Stimulated activated CD8-positive, alpha-beta memory T cell treated with anti-CD3 and anti-CD28 coated beads, Interleukin-4, amount 100 ng/mL, for 24 hours (primary cell): ENCODE results near the gene MAP4K1.
"Not testable (repeated sequence)": the region's sequence is repeated elsewhere in the genome, so short reads cannot be mapped to it uniquely, and the experiment has no call there.

Experiments
- DNase-seq: peaks from one replicate; pipeline ENCODE4 v3.0.0-alpha.2; 2020; ENCODE audit warnings: low read depth

Gene MAP4K1

DNA sequence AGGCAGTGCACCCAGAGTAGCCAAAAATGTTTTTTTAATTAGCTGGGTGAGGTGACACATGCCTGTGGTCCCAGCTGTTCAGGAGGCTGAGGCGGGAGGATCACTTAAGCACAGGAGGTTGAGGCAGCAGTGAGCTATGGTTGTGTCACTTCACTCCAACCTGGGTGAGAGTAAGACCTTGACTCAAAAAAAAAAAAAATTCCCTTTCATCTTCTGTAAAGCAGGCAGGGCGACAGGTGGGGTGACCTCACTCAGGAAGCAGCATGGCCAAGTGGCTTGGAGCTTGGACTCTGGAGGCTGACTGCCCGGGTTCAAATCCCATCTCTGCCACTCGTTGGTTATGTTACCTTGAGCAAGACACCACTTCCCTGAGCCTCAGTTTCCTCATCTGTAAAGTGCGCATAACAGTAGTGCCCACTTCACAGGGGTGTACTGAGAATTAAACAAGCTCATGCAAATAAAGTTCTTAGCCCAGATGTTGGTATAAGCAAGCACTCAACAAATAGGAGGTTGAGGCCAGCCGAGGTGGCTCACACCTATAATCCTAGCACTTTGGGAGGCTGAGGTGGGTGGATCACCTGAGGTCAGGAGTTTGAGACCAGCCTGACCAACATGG is 48.3 kb downstream of the MAP4K1 start:
- DNase-seq = no peak

- no peak for DNase-seq
Observed at GRCh38 chr19:38565691-38566105, 52.1 kb downstream of the MAP4K1 start.

DNA sequence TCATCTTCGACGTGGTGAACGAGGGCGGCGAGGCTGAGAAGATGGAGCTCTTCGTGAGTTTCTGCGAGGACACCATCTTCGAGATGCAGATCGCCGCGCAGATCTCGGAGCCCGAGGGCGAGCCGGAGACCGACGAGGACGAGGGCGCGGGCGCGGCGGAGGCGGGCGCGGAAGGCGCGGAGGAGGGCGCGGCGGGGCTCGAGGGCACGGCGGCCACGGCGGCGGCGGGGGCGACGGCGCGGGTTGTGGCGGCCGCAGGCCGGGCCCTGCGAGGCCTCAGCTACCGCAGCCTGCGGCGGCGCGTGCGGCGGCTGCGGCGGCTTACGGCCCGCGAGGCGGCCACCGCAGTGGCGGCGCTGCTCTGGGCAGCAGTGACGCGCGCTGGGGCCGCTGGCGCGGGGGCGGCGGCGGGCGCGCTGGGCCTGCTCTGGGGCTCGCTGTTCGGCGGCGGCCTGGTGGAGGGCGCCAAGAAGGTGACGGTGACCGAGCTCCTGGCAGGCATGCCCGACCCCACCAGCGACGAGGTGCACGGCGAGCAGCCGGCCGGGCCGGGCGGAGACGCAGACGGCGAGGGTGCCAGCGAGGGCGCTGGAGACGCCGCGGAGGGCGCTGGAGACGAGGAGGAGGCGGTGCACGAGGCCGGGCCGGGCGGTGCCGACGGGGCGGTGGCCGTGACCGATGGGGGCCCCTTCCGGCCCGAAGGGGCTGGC is 52.6 kb downstream of the MAP4K1 start:
- DNase-seq = no peak

DNA sequence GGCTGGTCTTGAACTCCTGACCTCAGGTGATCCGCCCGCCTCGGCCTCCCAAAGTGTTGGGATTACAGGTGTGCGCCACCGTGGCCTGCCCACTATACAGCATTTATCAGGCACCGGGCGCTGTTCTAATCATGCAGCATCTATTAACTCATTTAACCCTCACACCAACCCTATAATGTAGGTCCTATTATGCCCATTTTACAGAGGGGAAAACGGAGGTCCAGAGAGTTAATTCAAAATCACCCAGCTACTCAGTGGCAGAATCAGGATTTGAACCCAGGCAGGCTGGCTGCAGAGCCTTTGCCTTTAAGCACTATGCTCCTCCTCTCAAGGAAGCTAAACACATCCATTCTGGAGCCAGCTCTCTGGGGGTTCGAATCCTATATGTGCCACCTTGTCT is 54.3 kb downstream of the MAP4K1 start:
- no peak for DNase-seq

DNA sequence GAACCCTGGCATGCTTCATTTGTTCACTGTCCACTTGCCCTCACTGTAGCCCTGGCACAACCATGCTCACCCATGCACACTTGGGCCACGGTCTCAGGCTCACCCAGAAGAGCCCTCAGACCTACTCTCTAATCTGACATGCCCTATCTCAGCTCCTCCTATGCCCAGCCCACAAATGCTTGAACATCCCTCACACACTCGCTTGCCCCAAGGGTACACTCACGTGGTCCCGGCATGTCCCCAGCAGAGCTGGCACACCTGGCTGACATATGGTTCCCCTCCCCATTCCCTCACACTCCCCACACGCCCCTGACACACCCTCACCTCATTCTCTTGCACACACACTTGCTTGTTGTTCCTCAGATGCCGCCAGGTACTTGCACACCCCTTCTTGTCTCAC is 55.7 kb downstream of the MAP4K1 start:
- DNase-seq = no peak

- no peak for DNase-seq
Observed at GRCh38 chr19:38561658-38562057, 56.1 kb downstream of the MAP4K1 start.

DNA sequence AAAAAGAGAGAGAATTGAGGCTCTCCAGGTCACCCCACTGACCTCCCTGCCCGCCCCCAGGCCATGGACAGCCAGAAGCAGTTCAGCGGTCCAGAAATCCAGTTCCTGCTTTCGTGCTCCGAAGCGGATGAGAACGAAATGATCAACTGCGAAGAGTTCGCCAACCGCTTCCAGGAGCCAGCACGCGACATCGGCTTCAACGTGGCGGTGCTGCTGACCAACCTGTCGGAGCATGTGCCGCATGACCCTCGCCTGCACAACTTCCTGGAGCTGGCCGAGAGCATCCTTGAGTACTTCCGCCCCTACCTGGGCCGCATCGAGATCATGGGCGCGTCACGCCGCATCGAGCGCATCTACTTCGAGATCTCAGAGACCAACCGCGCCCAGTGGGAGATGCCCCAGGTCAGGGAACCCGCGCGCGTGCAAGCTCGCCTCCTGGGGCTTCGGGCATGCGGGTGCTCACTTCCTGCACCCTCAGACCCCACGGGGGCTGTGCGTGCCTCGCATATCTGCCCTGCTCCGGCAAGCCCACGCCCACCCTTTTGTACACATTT is 56.6 kb downstream of the MAP4K1 start:
- no peak for DNase-seq

DNA sequence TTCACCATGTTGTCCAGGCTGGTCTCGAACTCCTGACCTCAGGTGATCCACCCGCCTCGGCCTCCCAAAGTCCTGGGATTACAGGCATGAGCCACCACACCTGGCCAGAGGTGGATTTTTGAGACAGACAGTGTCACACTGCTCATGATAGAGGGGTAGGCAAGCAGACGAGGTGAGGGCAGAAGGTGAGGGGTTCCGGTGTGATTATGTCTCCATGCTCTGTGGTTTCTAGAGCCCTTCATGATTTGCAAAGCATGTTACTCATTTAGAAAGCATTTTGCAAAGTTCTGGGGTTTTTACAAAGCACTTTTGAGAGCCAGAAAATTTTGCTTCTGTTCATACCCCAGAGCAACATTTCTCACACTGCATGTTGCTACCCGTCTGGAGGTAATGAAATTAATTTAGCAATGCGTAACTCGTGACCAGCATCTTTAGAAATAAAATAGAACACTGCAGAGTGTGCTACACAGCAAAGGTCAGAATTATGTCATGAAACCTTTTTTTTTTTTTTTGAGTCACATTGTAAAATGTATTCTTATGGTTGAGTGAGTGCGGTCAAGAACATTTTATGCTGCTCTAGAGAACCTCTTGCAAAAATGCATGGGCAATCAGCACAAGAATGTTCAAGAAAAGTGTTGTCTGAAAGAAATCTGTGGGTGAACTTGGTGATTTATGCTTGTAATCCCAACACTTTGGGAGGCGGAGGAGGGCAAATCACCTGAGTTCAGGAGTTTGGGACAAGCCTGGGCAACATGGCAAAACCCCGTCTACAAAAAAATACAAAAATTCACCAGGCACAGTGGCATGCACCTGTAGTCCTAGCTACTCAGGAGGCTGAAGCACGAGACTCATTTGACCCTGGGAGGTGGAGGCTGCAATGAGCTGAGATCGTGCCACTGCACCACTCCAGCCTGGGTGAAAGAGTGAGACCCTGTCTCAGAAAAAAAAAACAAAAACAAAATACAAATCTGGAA is 58.0 kb downstream of the MAP4K1 start:
- DNase-seq = no peak

DNA sequence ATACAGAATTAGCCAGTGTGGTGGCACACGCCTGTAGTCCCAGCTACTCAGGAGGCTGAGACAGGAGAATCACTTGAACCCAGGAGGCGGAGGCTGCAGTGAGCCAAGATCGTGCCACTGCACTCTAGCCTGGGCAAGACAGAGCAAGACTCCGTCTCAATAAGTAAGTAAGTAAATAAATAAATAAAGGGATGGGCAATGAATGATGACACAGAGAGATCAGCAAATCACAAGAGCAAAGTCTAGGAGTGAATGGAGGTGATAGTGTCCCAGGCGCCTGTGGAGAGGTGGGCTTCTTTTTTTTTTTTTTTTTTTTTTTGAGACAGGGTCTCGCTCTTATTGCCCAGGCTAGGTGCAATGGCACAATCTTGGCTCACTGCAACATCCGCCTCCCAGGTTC is 58.8 kb downstream of the MAP4K1 start:
- not testable (repeated sequence) for DNase-seq

DNA sequence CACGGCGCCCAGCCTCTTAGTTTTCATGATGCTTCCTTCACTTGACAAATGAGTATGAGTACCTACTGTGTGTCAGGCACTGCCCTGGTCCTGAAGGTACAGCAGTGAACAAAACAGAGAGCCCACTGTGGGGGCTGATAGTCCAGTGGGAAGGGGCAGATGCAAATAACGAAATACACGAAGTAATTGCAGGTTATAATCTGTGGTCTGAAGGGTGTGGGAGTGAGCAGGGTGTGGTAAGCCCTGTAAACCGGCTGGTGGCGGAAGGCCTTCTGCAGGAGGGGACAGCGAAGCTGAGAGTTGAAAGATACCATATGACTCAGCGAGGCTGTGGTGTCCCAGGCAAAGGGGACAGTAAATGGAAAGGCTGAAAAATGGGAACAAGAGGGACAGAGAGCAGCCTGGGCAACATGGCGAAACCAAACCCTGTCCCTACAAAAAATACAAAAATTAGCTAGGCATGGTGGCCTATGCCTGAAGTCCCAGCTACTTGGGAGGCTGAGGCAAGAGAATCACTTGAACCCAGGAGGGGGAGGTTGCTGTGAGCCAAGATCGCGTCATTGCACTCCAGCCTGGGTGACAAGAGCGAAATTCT is 60.5 kb downstream of the MAP4K1 start:
- no peak for DNase-seq

DNA sequence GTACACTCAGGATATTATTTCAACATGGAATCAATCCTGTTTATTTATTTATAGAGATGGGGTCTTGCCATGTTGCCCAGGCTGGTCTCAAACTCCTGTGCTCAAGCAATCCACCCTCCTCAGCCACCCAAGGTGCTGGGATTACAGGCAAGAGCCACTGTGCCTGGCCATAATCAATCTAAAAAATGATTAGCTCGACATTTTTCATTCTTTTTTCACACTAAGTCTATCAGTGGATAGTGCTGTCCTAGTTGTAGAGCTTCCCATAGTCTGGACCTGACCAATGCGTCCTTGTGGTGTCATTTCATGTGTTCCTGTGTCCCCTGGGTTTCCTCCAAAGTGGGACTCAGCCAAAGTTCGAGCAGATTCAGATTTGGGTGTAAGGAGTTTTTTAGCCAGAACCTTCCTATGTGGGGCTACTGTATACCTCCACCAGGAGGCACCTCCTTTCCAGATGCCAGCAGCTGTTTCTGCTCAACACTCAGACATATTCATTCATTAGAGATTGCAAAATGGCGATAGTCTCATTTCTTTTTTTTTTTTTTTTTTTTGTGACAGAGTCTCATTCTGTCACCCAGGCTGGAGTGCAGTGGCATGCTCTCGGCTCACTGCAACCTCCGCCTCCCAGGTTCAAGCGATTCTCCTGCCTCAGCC is 61.1 kb downstream of the MAP4K1 start:
- no peak for DNase-seq

DNA sequence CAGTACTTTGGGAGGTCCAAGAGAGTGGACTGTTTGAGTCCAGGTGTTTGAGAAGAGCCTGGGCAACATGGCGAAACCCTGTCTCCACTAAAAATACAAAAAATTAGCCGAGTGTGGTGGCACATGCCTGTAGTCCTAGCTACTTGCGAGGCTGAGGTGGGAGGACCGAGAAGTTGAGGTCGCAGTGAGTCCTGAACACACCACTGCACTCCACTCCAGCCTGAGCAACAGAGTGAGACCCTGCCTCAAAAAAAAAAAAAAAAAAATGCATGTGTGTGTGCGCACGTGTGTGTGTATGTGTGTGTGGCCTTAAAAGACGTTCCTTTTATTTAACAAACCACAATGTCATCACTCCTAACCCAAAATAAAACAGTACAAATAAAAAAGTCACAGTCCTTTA is 62.6 kb downstream of the MAP4K1 start:
- DNase-seq = no peak

DNA sequence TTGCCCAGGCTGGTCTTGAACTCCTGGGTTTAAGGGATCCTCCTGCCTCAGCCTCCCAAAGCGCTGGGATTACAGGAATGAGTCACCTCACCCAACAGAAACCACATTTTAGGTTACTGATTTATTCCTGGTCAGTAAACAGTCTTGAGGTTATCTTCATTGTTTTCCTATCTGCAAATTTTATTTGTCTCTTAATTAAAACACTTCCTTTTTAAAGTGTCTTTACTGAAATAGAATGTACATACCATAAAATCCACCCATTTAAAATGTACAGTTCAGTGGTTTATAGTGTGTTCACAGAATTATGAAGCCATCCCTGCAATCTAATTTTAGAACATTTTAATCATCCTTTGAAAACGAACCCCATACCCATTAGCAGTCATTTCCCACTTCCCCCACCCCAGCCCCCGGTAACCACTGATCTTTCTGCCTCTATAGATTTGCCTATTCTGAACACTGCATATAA is 63.0 kb downstream of the MAP4K1 start:
- no peak for DNase-seq

- DNase-seq = not testable (repeated sequence)
Observed at GRCh38 chr19:38553239-38553638, 64.5 kb downstream of the MAP4K1 start.

GRCh38 chr19:38551450-38551813 is 66.3 kb downstream of the MAP4K1 start:
- DNase-seq = peak; percentile 43

DNA sequence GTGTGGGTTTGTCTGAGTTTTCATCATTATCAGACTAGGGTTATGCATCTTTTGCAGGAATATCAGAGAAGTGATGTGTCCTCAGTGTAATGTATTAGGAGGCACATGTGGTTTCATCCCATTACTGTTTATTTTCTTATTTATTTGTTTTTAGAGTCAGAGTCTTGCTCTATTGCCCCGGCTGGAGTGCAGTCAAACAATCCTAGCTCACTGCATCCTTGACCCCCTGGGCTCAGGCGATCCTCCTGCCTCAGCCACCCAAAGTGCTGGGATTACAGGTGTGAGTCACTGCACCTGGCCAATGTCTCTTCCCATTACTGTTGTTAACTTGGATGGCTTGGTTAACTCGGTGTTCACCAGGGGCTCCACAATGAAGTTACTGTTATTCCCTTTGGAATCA is 67.4 kb downstream of the MAP4K1 start:
- DNase-seq = no peak

DNA sequence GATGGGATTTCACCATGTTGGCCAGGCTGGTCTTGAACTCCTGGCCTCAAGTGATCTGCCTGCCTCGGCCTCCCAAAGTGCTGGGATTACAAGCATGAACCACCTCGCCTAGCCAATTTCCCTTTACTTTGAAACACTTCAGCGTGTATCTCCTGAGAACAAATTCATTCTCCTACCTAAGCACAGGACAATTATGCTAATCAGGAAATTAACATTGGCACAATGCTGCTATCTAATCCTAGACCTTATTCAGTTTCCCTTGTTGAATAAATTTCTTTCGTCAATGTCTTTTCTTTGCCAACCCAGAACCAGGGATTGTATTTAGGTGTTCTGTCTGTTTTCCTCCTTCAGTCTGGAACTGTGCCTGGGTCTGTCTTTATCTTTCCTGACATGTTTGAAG is 67.8 kb downstream of the MAP4K1 start:
- no peak for DNase-seq

- DNase-seq = no peak
Observed at GRCh38 chr19:38549061-38549460, 68.7 kb downstream of the MAP4K1 start.

GRCh38 chr19:38547421-38547820 is 70.3 kb downstream of the MAP4K1 start:
- DNase-seq = no peak

DNA sequence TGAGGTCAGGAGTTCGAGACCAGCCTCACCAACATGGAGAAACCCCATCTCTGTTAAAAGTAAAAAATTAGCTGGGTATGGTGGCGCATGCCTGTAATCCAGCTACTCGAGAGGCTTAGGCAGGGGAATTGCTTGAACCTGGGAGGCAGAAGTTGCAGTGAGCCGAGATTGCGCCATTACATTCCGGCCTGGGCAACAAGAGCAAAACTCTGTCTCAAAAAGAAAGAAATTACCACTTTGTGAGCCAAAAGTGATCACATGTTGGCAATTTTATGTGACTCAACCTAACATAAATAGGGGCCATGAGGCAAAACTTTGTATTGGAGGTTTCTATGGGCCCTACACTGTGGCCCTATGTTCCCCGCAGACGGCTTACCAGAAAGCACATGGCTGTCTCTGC is 72.2 kb downstream of the MAP4K1 start:
- no peak for DNase-seq

- DNase-seq = no peak
Observed at GRCh38 chr19:38544569-38545315, 73.0 kb downstream of the MAP4K1 start.
